NCI-H510A treated with DMSO at 0.1 percent for 48 hours (cell line): ENCODE results near the gene INHBC.

ENCODE experiments used
- DNase-seq: peaks from one replicate; lab custom pipeline; 2025; lab: John Stamatoyannopoulos, UW

INHBC gene

DNA sequence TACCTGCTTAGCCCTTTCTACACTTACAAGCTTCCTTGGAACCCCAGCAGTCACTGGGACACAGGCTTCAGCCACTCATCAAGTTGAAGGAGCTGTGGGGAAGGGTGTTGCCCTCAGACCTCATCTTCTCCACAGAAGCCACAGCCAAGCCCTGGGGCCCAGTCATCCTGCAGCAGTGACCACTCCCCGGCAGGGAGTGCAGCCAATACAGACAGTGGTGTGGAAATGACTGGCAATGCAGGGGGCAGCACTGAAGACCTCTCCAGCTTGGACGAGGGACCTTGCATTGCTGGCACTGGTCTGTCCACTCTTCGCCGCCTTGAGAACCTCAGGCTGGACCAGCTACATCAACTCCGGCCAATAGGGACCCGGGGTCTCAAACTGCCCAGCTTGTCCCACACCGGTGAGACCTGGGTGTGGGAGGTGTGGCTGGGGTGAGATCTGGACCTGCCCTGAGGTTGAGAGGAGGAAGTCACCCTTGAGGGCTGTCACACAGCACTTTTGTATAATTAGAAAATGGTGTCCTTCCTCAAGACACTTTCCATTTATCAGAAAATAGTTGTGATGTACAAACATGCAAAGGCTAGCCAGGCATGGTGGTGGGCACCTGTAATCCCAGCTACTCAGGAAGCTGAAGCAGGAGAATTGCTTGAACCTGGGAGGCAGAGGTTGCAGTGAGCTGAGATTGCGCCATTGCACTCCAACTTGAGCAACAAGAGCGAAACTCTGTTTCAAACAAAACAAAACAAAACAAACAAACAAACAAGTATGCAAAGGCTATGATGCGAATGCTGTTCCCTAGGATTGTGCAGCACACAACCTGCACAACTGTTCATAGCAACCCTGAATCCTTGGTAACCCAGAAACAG is 34.9 kb downstream of the INHBC start:
- no peak for DNase-seq

DNA sequence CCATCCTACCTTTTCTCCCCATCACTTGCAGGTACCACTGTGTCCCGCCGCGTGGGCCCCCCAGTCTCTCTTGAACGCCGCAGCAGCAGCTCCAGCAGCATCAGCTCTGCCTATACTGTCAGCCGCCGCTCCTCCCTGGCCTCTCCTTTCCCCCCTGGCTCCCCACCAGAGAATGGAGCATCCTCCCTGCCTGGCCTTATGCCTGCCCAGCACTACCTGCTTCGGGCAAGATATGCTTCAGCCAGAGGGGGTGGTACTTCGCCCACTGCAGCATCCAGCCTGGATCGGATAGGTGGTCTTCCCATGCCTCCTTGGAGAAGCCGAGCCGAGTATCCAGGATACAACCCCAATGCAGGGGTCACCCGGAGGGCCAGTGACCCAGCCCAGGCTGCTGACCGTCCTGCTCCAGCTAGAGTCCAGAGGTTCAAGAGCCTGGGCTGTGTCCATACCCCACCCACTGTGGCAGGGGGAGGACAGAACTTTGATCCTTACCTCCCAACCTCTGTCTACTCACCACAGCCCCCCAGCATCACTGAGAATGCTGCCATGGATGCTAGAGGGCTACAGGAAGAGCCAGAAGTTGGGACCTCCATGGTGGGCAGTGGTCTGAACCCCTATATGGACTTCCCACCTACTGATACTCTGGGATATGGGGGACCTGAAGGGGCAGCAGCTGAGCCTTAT is 35.8 kb downstream of the INHBC start:
- DNase-seq = no peak

DNA sequence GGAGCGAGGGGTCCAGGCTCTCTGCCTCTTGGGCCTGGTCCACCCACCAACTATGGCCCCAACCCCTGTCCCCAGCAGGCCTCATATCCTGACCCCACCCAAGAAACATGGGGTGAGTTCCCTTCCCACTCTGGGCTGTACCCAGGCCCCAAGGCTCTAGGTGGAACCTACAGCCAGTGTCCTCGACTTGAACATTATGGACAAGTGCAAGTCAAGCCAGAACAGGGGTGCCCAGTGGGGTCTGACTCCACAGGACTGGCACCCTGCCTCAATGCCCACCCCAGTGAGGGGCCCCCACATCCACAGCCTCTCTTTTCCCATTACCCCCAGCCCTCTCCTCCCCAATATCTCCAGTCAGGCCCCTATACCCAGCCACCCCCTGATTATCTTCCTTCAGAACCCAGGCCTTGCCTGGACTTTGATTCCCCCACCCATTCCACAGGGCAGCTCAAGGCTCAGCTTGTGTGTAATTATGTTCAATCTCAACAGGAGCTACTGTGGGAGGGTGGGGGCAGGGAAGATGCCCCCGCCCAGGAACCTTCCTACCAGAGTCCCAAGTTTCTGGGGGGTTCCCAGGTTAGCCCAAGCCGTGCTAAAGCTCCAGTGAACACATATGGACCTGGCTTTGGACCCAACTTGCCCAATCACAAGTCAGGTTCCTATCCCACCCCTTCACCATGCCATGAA is 36.5 kb downstream of the INHBC start:
- no peak for DNase-seq

DNA sequence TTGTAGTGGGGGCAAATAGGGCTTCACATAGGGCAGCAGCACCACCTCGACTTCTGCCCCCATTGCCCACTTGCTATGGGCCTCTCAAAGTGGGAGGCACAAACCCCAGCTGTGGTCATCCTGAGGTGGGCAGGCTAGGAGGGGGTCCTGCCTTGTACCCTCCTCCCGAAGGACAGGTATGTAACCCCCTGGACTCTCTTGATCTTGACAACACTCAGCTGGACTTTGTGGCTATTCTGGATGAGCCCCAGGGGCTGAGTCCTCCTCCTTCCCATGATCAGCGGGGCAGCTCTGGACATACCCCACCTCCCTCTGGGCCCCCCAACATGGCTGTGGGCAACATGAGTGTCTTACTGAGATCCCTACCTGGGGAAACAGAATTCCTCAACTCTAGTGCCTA is 37.1 kb downstream of the INHBC start:
- DNase-seq = no peak

DNA sequence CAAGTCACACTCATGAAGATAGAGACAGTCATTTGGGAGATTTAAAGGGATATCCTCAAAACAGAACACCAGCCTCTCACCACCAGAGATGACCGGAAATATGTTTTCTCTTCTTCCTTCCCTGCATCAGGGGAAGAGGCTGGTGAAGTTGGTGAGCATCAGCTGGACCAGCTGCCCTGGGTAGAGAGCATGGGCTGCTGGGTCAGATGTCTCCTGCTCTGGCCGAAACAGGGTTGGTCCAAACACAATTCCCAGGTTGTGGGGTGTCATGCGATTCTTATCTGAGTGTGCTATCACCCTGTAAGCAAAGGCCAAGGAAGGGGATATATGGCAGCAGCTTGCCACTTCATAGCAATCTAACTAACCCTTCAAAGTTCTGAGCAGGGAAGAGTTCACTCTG is 37.8 kb downstream of the INHBC start:
- DNase-seq = no peak

DNA sequence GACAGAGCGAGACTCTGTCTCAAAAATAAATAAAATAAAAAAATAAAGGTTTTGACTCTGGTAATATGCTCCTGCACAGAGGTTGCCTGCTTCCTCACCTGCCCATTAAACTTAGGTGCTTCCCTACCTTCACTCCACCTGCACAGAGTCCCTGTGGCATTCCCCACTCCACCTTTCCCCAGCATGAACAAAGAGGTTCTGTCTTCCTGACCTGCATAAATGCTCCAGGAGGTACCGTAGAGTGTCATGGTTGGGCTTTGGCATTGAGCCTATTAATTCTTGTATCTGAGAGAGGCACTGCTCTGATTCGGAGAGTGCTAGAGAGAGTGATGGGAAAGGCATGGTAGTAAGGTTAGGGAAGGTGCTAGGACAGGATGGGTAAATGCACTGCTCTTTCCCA is 38.8 kb downstream of the INHBC start:
- no peak for DNase-seq

DNA sequence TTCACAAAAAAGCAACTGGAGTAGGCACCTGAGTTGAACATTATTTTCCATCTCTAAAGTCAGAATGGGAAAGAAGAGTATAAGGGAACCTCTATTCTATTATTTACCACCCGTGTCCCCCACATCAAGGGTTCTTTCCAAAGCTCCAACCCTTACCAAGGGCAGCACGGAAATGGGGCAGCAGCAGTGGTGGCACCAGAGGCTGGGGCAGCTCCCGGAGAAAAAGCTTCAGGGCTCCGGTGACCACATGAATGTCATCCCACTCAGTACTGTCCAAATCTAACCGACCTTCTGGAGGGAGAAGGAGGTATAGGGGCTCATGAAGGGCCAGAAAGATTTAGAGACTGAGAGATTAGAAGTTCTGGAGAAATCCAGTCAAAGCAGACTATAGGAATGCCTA is 39.3 kb downstream of the INHBC start:
- DNase-seq = no peak

DNA sequence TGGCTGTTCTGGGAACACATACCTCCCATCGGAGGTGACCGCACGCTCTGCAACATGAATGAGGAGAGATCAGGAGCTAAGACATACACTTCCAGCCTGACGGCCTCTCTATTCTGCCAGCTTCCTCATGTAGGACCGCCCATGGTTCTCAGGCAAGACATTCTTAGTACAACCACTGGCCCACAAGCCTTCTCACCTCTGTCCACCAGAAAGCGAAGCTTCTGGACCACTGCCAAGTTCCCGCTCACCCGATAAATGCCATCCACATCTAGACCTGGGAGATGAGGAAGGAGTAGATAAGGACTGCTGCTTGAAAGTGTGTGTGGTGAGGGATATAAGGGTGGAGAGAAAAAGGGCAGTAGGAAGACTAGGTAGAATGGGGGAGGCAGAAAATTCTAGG is 39.8 kb downstream of the INHBC start:
- no peak for DNase-seq

DNA sequence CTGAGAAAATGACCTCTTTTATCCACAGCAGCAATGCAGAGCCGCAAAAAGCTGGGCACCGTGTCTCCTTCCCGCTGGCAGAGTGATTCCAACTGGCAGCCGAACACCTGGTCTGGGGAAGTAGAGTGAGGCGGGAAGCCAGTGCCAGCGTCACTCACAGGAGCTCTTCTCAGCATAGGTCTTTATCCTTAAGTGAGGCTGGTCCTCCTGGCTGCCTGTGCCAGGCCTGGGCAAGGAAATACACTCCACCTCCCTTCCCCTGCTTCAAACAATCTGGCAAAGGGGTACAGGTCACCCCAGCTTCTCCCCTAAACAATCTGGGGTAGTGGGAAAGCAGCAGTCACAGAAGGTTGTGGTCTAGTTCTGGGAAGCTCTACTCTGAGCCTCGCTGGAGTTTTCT is 40.3 kb downstream of the INHBC start:
- no peak for DNase-seq

DNA sequence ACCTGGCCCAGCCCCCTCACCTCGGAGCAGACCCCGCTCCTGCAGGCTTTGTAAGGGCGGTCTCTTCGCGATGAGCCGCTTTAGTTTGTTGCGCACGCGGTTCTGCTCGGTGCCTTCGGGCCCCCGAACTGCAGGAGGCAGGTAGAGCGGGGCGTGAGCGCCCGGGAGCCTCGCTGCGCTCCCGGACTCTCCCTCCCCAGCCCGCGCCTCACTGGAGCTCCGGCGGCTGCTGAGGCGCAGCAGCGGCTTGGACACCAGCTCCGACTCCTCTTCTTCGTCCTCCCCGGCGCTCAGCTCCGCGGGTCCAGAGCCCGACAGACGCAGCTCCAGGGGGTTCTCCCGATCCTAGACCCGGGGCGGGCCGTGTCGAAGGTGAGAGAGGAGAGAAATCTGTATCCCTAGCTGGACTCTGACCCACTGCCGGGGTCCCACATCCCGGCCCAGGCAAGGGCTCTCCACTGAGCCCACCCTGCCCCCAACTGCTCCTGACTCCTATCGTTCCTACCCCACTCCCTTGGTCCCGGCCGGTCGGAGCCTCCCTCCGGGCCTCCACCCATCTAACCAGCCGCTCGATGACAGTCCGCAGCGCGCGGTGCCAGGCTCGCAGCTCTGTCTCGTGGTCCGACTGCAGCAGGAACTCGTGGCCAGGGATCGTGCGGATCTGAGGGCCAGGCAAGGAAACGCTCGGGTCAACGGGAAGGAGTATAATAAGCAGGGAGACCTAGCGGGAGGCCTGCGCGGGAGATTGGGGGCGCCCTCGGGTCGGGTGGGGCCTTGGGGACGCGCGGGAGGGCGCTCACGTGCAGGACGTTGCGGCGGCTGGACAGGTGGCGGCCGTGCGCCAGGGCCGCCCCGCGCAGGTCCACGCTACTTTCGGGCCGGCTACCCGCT is 40.9 kb downstream of the INHBC start:
- no peak for DNase-seq

DNA sequence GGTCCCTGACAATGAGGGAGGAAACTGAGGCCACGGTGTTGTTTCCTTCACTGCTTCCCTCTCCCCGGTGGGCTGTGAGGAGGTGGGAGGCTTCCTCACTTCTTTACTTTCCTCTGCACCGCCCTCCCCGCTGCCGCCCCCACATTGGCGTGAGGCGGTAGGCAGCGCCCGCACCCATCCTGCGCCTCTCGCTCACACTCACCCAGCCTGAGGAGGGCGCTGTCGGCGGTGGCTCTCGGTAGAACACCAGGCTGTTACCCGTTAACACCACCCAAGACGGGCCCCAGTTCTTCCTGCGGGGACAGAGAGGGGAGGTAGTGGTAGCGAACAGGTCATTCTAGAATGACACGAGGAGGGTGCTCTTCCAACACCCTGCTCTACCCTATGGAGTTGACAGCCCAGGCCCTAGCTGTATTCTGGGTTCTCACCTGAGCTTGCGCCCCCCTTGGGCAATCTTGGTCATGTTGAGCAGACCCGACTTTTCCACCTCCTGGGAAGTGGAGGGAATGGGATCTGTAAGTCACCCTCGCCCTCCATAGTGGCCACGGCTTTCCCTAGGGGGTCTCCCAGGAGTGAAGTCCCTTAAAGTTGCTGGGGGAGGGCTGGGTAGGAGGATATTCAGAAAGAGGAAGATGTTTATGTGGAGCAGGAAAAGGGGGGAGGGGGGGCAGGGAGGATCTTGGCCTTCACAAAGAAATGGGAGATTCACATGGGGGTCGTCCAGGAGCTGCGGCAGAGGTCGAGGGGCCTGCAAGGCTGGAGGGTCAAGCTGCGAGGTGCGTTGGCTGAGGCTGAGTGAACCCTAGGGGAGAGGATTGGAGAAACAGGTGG is 41.8 kb downstream of the INHBC start:
- DNase-seq = no peak

DNA sequence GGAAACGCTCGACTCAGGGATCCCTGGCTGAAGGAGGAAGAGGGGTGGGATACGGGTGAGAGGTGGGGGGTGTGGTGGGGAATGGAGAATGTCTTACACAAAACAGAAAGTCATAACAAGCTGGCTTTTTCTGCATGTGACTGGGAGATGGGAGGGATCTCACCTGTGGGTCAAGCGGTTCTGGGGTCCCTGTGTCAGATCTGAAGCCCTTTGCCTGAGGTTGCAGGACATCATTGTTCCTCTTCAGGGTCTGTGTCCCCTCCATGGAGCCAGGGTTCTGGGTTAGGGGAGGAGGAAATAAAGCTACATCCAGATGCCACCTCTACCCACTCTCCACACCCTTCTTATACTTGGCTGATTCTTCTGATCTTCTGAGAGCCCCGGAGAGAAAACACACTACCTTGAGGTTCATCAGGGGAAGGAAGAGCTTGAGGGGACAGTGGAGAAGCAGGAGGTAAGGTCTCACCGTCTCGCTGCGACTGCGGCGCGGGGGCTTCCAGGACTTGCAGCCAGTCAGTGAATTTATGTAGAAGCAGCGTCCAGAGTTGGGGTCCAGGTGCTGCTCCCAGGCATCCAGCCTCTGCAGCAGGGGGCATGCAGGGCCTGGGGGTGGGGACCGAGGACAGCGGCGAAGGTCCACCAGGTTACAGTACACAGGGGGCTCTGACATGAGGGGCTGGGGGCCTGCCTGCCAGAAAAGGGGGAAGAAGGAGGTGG is 42.6 kb downstream of the INHBC start:
- no peak for DNase-seq

DNA sequence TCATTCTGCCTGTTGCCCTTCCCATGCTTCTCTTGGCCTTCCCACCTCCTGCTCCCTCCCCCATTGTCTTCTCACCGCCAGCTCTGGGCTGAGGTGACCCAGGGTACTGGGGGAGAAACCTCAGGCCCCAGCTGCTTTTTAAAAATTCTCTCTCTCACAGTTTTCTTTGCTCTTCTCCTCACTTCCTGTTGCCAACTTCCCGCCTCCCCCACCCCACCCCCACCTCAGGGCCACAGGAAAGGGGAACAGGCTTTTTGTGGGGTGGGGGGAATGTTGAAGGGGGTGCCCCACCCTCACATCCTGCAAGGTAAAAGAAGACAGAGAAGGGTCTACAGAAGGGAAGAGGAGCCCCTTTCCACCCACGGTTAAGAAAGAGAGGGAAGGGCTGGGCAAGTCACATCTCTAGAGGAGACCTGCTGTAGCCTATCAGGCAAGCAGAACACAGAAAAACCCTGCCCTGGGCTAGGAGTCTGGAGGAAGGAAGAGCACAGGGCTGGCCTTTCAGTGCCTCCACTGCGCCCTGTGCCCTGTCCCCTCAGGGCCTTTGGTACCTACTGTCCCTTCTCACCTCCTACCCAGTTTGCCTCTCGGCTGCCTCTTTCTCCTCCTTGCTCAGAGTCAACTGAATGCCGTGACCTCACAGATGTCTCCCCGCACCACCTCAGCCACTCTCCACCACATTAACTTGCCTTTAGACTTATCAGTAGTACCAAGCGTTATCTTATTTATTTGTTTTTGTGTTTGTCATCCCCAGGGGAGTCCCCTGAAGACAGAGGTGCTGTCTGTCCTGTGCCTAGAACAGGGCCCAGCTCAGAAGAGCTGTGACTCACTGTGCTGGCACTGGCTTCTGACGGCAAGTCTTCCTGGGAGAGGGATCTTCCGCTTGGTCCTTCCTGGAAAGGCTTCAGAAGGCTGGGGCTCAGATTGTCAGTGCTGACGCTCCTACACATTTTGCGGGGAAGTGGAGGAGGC is 43.4 kb downstream of the INHBC start:
- no peak for DNase-seq

DNA sequence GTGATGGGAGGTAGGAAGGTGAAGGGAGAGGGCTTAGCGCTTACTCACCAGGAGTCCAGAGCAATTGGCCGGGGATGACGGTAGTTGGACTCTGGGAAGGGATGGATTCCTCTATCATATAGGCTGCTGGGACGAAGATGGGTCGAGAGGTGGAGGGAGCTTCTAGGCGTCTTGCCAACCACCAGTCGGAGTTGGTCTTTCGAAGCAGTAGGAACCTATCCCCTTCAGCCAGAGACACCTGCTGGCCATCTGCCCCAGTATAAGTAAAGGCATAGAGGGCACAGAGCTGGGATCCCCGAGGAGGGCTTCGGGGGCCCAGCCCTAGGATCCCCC is 44.4 kb downstream of the INHBC start:
- DNase-seq = no peak

DNA sequence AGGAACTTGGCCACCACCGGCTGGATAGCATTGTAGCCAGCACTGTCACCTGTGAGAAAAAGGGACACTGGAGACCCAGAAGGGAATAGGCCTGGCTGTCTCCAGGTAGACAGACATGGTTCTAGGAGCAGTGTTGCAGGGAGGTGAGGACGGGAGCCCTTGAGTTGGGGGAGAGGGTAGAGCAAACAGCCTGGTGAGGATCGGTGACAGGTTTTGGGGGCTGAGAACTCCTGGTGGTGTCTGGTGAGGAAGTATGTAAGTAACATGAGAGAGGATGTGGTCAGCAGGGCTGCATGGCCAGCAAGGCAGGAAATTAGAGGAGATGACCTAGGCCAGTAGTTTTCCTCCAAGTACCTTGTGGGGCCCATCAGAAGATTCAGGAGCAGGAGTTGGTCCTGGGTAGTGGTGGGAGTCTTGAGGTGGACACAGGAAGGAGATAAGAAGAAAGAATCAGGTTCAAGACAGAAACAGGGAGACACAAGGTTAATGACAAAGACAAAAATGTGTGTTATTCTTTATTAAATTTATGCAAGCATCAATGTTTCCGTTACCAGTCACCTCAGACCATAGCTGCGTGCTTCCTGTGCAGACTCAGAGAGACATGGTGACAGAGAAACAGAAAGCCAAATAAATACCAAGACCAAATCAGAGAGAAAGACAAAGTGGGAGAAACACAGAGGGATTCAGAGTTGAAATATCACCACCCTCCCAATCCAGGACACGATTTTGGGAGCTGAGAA is 45.0 kb downstream of the INHBC start, which contains the start of gene ARHGAP9:
Gene ARHGAP9, minus strand, starts transcription at position 491 of the 740 bp plus-strand sequence. Its CDS starts 460 bp downstream, at position 31.
- DNase-seq = no peak

DNA sequence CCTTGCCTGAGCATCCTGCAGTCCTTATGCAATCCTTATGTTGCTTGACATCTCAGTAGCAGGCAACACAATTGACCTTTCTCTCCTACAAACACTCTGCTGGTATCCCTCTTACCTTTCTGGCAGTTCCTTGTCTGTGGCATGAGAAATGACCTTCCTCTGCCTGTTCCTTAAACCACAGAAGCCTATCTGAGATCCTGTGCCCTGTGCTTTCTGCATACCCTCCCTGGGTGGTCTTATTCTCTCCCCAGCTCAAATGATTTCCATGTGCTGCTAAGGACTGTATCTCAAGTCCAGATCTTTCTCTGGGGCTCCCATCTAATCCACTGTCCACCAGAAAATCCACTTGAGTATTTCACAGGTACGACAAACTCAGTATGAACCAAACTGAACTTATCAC is 47.1 kb downstream of the INHBC start:
- no peak for DNase-seq

DNA sequence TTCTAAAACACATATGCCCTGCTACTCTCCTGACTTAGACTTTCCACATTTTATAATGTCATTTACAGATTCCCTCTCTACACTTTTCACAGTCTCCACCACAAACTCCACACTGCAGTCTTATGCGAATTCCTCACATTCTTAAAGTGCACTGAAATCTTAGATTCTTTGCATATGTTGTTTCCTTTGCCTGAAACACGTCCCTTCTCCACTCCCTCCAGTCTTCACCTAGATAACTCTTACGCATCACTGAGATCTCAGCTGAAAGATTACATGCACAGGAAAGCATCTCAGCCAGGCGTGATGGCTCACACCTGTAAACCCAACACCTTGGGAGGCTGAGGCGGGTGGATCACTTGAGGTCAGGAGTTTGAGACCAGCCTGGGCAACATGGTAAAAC is 48.9 kb downstream of the INHBC start:
- no peak for DNase-seq

DNA sequence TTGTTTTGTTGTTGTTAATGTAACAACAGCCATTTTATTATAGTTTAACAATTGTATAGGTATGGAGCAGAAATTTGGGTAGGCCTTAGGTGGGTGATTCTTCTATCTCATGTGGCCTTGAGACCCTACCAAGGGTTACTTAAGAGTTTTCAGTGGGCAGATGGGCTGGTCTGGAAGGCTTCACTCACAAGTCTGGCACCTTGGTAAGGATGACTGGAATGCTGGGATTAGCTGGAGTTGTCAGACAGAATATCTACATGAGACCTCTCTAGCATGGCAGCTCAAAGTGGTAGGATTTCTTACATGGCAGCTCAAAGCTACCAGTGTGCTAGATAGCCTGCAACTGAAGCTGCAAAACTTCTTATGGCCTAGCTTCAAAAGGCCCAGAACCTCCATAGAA is 51.1 kb downstream of the INHBC start:
- DNase-seq = no peak
